HepG2 (cell line): ENCODE measurements around the gene ZFR2. TPM values are rescaled to one million over a fixed set of nuclear protein-coding genes. Genes with fewer than 3 reads are reported as not detected.

ENCODE experiments used
- ATAC-seq: fragments of 200-7000 bp; cut with Tn5 transposase; 3 replicates; pipeline ENCODE4 v1.9.1; 2020; ENCODE audit warnings: mild to moderate bottlenecking, moderate library complexity
- BruUV-seq: library from RNA; stranded (reverse); fragments of 400-500 nt; replicated peaks from 2 replicates; lab custom pipeline; 2021; lab: Mats Ljungman, UMichigan
- CTCF ChIA-PET: fragments of 300-600 bp; formaldehyde crosslinking; extraction: SDS; loops from one replicate; lab custom pipeline; 2021; ENCODE audit warnings: low total read pairs, inconsistent platforms, low intra/inter-chr PET ratio; lab: Yijun Ruan, JAX
- POLR2A ChIA-PET: fragments of 350-600 bp; sonication (Branson Sonifier 250); formaldehyde crosslinking; loops from one replicate; lab custom pipeline; 2020; ENCODE audit warnings: antibody characterized with exemption, inconsistent platforms; lab: Yijun Ruan, JAX
- DNase-seq: peaks from one replicate; pipeline ENCODE4 v3.0.0-alpha.2; 2015; ENCODE audit warnings: low spot score
- FAIRE-seq: peaks from 3 replicates; lab custom pipeline; 2011; peaks lifted over from hg19 to GRCh38; lab: Jason Lieb, UNC
- H2AFZ ChIP-seq: one replicate; pipeline ENCODE4 v1.6.1; 2011; ENCODE audit warnings: low read length, inconsistent platforms
- H3K27ac ChIP-seq: fragments of 300-600 bp; 3 replicates; pipeline ENCODE4 v1.8.0; 2011; ENCODE audit warnings: mixed run types, mild to moderate bottlenecking, mixed read lengths, low read length, inconsistent platforms; ENCODE audit not compliant: insufficient read depth; ENCODE audit errors: extremely low read length
- H3K27me3 ChIP-seq, 2 experiments: fragments of 200-600 bp in 1 of 2; 2 replicates in 1 of 2; 3 replicates in 1 of 2; pipeline versions ENCODE4 v1.6.0 to v1.8.0; 2011; ENCODE audit warnings: low read length in 2 of 2, mild to moderate bottlenecking in 2 of 2, moderate library complexity in 2 of 2, inconsistent platforms in 1 of 2; ENCODE audit not compliant: insufficient read depth in 2 of 2, control insufficient read depth in 1 of 2
- H3K36me3 ChIP-seq, 2 experiments: fragments of 200-600 bp in 1 of 2; replicated peaks in 1 of 2; 2 replicates in 1 of 2; 3 replicates in 1 of 2; pipeline versions ENCODE4 v1.5.1 to v1.8.0; 2011; ENCODE audit warnings: low read length in 2 of 2, inconsistent platforms in 1 of 2; ENCODE audit not compliant: insufficient read depth in 2 of 2, control insufficient read depth in 1 of 2
- H3K4me1 ChIP-seq: 2 replicates; pipeline ENCODE4 v1.5.1; 2012; ENCODE audit warnings: low read length, inconsistent platforms; ENCODE audit not compliant: insufficient read depth
- H3K4me2 ChIP-seq: 2 replicates; pipeline ENCODE4 v1.6.0; 2011; ENCODE audit warnings: low read depth, low read length, inconsistent platforms
- H3K4me3 ChIP-seq, 3 experiments: fragments of 200-600 bp in 1 of 3; sonication (generic), shearing (Covaris generic) in 1 of 3; replicated peaks in 1 of 3; 2 replicates each; pipeline ENCODE4 v1.5.1; 2011 to 2016; ENCODE audit warnings: low read length in 3 of 3, inconsistent platforms in 2 of 3, low read depth in 2 of 3, mild to moderate bottlenecking in 2 of 3, control low read depth in 1 of 3, mixed read lengths in 1 of 3; ENCODE audit not compliant: insufficient read depth in 1 of 3
- H3K79me2 ChIP-seq: one replicate; pipeline ENCODE4 v1.6.1; 2011; ENCODE audit warnings: low read length, inconsistent platforms; ENCODE audit not compliant: insufficient read depth
- H3K9ac ChIP-seq: 2 replicates; pipeline ENCODE4 v1.6.0; 2011; ENCODE audit warnings: mild to moderate bottlenecking, low read depth, low read length, inconsistent platforms; ENCODE audit not compliant: insufficient read depth
- H3K9me3 ChIP-seq: 2 replicates; pipeline ENCODE4 v1.5.1; 2012; ENCODE audit warnings: mild to moderate bottlenecking, low read length
- H4K20me1 ChIP-seq: 2 replicates; pipeline ENCODE4 v1.6.0; 2011; ENCODE audit warnings: inconsistent platforms, mild to moderate bottlenecking, low read length, moderate library complexity; ENCODE audit not compliant: insufficient read depth
- ATF6 ChIP-seq: sonication (generic); formaldehyde crosslinking; conservative IDR thresholded peaks from 2 replicates; pipeline ENCODE4 v1.4.0; 2020; ENCODE audit warnings: missing genetic modification reagents
- CBX2 ChIP-seq, 2 experiments: fragments of 200-600 bp in 1 of 2; sonication (generic); formaldehyde crosslinking in 1 of 2; IDR thresholded peaks; 2 replicates each; pipeline versions ENCODE4 v1.7.0 to v1.8.1; 2018 to 2022; ENCODE audit warnings: low read depth in 2 of 2, low read length in 1 of 2, mild to moderate bottlenecking in 1 of 2, missing genetic modification reagents in 1 of 2
- DPF2 ChIP-seq: sonication (generic); formaldehyde crosslinking; IDR thresholded peaks from 2 replicates; pipeline ENCODE4 v1.4.0; 2020; ENCODE audit warnings: mild to moderate bottlenecking, low read depth, missing genetic modification reagents, borderline replicate concordance
- GPBP1L1 ChIP-seq: sonication (generic); formaldehyde crosslinking; IDR thresholded peaks from 2 replicates; pipeline ENCODE4 v1.5.0; 2020; ENCODE audit warnings: mild to moderate bottlenecking, missing genetic modification reagents
- NR2F2 ChIP-seq: IDR thresholded peaks from 2 replicates; pipeline ENCODE4 v1.6.1; 2012; ENCODE audit warnings: low read depth, inconsistent platforms, borderline replicate concordance
- TBL1XR1 ChIP-seq: fragments of 150-350 bp; IDR thresholded peaks from 2 replicates; pipeline ENCODE4 v1.6.1; 2014; ENCODE audit warnings: borderline replicate concordance, low read length; ENCODE audit not compliant: partially characterized antibody
- ZBTB40 ChIP-seq, 2 experiments: fragments of 450-650 bp in 1 of 2; sonication (generic) in 1 of 2; formaldehyde crosslinking in 1 of 2; IDR thresholded peaks; 2 replicates each; pipeline versions ENCODE4 v1.6.1 to v1.8.0; 2016 to 2022; ENCODE audit warnings: antibody characterized with exemption in 1 of 2, mild to moderate bottlenecking in 1 of 2, missing genetic modification reagents in 1 of 2
- ZNF296 ChIP-seq: sonication (generic); formaldehyde crosslinking; conservative IDR thresholded peaks from 2 replicates; pipeline ENCODE4 v1.5.0; 2020; ENCODE audit warnings: mild to moderate bottlenecking, missing genetic modification reagents
- ZNF547 ChIP-seq: sonication (generic); formaldehyde crosslinking; IDR thresholded peaks from 2 replicates; pipeline ENCODE4 v1.5.1; 2020; ENCODE audit warnings: mild to moderate bottlenecking, missing genetic modification reagents
- ZNF879 ChIP-seq: sonication (generic); formaldehyde crosslinking; IDR thresholded peaks from 2 replicates; pipeline ENCODE4 v1.8.1; 2023; ENCODE audit warnings: missing genetic modification reagents
- WGBS: methylation state at CpG from one replicate; pipeline ENCODE4 v1.1.6; 2017; ENCODE audit warnings: low lambda C conversion rate; 5-methylcytosine and 5-hydroxymethylcytosine counted together
- in situ Hi-C: cut with HindIII; loops from 2 replicates; pipeline ENCODE4 v1.10.0; 2017; ENCODE audit warnings: low pct_unique_long_range_greater_than_20kb; ENCODE audit not compliant: extremely low pct_ligation_motif_present
- intact Hi-C: fragments of 100-400 bp; cut with micrococcal nuclease; formaldehyde crosslinking; loops from one replicate; pipeline ENCODE4 v1.10.0; 2022; ENCODE audit not compliant: unreplicated experiment
- polyA plus RNA-seq, 8 experiments: library from polyadenylated mRNA; depleted of rRNA in 3 of 8; stranded (reverse) in 7 of 8; unstranded in 1 of 8; fragments of >200 nt; fragmentation: Illumina TruSeq in 4 of 8; extraction: Trizol in 4 of 8; gene quantifications; 2 replicates each; pipeline versions ENCODE4 v1.2.1 to v1.2.3, GENCODE V29; 2011 to 2016; ENCODE audit warnings: low read depth in 4 of 8, missing spikeins in 1 of 8, mixed read lengths in 1 of 8; ENCODE audit not compliant: insufficient read depth in 1 of 8
- total RNA-seq, 5 experiments: library from RNA; depleted of rRNA; stranded (reverse); fragments of >200 nt; fragmentation: Illumina TruSeq; extraction: Trizol; gene quantifications; 2 replicates each; pipeline ENCODE4 v1.2.3, GENCODE V29; 2016; ENCODE audit warnings: low read depth in 1 of 5
- TF ChIP-seq, protein P1 (sequence below): IDR thresholded peaks from 2 replicates; pipeline ENCODE4 v1.6.1; 2016; ENCODE audit warnings: low read depth, borderline replicate concordance

The ZFR2 gene
- total and polyA plus RNA-seq, 2 of the 13 experiments (the other 11 are each of a cell fraction or from before 2014, with no cell fraction given), result 0.37 to 0.69 TPM

DNA sequence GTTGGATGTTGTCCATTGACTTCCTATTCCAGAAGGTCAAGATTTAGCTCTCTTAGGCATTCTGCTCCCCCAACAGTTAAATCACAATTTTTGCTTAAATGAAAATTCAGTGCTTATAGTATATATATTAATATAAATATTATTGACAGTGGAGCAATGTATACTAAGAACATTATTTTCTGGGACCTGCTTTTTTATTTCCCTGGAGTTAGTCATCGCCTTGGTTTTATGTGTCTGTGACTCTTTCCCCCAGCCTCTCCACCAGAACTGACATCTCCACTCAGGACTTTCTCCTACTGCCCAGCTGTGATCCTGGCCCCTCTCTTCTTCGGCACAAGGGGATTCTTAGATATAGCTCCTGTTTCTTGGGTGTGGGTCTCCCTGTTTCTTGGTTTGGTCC, 72.5 kb downstream of the ZFR2 start:
- DNase-seq, result no peak
- H3K27ac ChIP-seq, result no peak overlapping the region
- no peak for ATAC-seq
- H3K9ac ChIP-seq, result no peak overlapping the region
- no peaks in the 10 kb centered on the region for H3K79me2 ChIP-seq
- no peaks in the 10 kb centered on the region for H3K4me1 ChIP-seq
- in situ Hi-C loops, result no loop called here
- BruUV-seq, result no TSS peak
- H3K4me2 ChIP-seq, result no peak overlapping the region
- peaks cover 2 to 5% of the 10 kb centered on the region in 2 experiments; a peak in 4 of 5 replicates for H3K27me3 ChIP-seq
- 46% methylated on average over 2 of the region's 2 CpGs for WGBS
- no peaks in the 10 kb centered on the region for H4K20me1 ChIP-seq
- no peak overlapping the region for H3K4me3 ChIP-seq
- CTCF ChIA-PET, result no interaction called here
- intact Hi-C loops, result no loop called here
- FAIRE-seq, result no peak
- POLR2A ChIA-PET, result no interaction called here
- no peak overlapping the region for H2AFZ ChIP-seq
- no peaks in the 10 kb centered on the region for H3K9me3 ChIP-seq
- H3K36me3 ChIP-seq, result no peaks in the 10 kb centered on the region
- TF ChIP-seq TBL1XR1, result no peak
- TF ChIP-seq ZBTB40 (IDR thresholded peaks at IDR 0.05), result no peak
- no peak for TF ChIP-seq ZBTB40 (CRISPR knock-in tag; IDR thresholded peaks at IDR 0.05)
- TF ChIP-seq ZNF296 (CRISPR knock-in tag), result no peak
- TF ChIP-seq ZNF879, result no peak
- no peak for TF ChIP-seq NR2F2
- no peak for TF ChIP-seq CBX2 (IDR thresholded peaks at IDR 0.05; ENCODE audit: low read depth, low read length)
- TF ChIP-seq CBX2 (CRISPR knock-in tag; IDR thresholded peaks at IDR 0.05; ENCODE audit: low read depth), result no peak
- TF ChIP-seq DPF2 (CRISPR knock-in tag), result no peak
- TF ChIP-seq ATF6, result no peak
- TF ChIP-seq, protein P1, sequence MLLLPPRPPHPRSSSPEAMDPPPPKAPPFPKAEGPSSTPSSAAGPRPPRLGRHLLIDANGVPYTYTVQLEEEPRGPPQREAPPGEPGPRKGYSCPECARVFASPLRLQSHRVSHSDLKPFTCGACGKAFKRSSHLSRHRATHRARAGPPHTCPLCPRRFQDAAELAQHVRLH (CRISPR knock-in tag), result no peak
- TF ChIP-seq GPBP1L1 (CRISPR knock-in tag), result no peak
- no peak for TF ChIP-seq ZNF547 (CRISPR knock-in tag)
